ENCODE measurements around the gene PBXIP1. TPM values are rescaled to one million over a fixed set of nuclear protein-coding genes. Genes with fewer than 3 reads are reported as not detected.

PBXIP1 gene
- total and polyA plus RNA-seq, 7 donors: 8.3 to 251 (median 178) TPM

DNA sequence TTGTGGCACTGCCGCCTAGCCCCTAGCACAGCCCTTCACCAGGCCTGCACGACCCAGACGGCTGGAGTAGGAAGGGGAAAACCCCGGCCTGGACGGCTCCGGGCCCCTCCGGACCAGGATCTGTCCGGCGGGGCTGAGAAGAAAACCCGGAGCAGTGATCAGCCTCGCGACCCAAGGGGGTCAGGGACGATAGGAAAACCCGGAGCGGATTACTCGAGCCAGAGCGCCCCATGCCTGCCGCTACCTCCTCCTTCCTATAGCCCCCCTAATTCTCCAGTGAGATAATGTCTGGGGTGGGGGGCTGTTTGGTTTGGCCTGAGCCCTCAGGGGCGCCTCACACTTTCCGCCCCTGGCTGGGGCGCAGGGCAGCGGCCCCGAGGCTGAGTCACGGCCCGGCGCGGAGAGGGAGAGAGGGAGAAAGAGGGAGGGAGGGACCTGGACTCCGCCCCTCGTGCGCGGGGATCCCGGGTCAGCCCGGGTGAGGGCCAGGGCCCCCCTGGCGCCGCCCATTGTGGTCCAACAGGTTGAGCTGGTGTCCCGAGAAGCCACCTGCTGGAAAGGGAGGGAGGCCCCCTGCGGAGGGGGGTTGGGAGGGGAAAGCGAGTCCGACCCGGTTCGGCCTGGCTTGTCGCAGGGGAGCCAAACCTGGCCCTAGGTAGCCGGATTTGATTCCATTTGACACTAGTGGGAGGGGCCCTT is 45.0 kb upstream of the PBXIP1 start:
- Histone ChIP-seq H3K27ac (peak overlapping the region; percentile 96 to 99 (median 98)), H3K4me3 (peak overlapping the region; percentile 73 to 94 (median 81)), H3K27me3 (no peaks in the 10 kb centered on the region), H3K36me3 (no peaks in the 10 kb centered on the region), H3K4me1 (peaks cover 0 to 40% (median 38%) of the 10 kb centered on the region in 4 donors), H3K9me3 (no peaks in the 10 kb centered on the region)
- peak; percentile 95 for DNase-seq
- intact Hi-C loops (cut with DNase I): loop anchor here (2.0 to 5.0 kb wide), 2 partner anchors 51 to 64 kb away; partner anchors contain the start of genes ADAM15 and PMVK
- WGBS, 2 donors: 0% methylated on average over 43 of the region's 43 CpGs
- TF ChIP-seq, protein P1, sequence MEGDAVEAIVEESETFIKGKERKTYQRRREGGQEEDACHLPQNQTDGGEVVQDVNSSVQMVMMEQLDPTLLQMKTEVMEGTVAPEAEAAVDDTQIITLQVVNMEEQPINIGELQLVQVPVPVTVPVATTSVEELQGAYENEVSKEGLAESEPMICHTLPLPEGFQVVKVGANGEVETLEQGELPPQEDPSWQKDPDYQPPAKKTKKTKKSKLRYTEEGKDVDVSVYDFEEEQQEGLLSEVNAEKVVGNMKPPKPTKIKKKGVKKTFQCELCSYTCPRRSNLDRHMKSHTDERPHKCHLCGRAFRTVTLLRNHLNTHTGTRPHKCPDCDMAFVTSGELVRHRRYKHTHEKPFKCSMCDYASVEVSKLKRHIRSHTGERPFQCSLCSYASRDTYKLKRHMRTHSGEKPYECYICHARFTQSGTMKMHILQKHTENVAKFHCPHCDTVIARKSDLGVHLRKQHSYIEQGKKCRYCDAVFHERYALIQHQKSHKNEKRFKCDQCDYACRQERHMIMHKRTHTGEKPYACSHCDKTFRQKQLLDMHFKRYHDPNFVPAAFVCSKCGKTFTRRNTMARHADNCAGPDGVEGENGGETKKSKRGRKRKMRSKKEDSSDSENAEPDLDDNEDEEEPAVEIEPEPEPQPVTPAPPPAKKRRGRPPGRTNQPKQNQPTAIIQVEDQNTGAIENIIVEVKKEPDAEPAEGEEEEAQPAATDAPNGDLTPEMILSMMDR (IDR thresholded peaks at IDR 0.05): no peak
- TF ChIP-seq EP300 (IDR thresholded peaks at IDR 0.05) (peak in 1 of 4 donors; percentile 32), POLR2AphosphoS5 (IDR thresholded peaks at IDR 0.05) (peak; percentile 83 to 91 (median 88)), POLR2A (IDR thresholded peaks at IDR 0.05) (peak; percentile 67 to 88)

GRCh38 chr1:155000411-155000725 is 44.5 kb upstream of the PBXIP1 start:
- no peaks in the 10 kb centered on the region for H3K27me3 ChIP-seq
- H3K4me1 ChIP-seq: peaks cover 0 to 40% (median 35%) of the 10 kb centered on the region in 4 donors
- peak overlapping the region; percentile 73 to 94 (median 81) for H3K4me3 ChIP-seq
- intact Hi-C loops (cut with DNase I): loop anchor here (2.0 to 5.0 kb wide), 2 partner anchors 52 to 64 kb away; partner anchors contain the start of genes ADAM15 and PMVK
- no peaks in the 10 kb centered on the region for H3K36me3 ChIP-seq
- no peak for DNase-seq
- H3K9me3 ChIP-seq: no peaks in the 10 kb centered on the region
- WGBS, 2 donors: 1 to 2% methylated on average over 11 to 13 of the region's 13 CpGs
- H3K27ac ChIP-seq: peak overlapping the region; percentile 96 to 99 (median 98)
- TF ChIP-seq POLR2AphosphoS5 (IDR thresholded peaks at IDR 0.05): no peak
- no peak for TF ChIP-seq EP300 (IDR thresholded peaks at IDR 0.05)
- TF ChIP-seq, protein P1 (IDR thresholded peaks at IDR 0.05): no peak
- no peak for TF ChIP-seq POLR2A (IDR thresholded peaks at IDR 0.05)

DNA sequence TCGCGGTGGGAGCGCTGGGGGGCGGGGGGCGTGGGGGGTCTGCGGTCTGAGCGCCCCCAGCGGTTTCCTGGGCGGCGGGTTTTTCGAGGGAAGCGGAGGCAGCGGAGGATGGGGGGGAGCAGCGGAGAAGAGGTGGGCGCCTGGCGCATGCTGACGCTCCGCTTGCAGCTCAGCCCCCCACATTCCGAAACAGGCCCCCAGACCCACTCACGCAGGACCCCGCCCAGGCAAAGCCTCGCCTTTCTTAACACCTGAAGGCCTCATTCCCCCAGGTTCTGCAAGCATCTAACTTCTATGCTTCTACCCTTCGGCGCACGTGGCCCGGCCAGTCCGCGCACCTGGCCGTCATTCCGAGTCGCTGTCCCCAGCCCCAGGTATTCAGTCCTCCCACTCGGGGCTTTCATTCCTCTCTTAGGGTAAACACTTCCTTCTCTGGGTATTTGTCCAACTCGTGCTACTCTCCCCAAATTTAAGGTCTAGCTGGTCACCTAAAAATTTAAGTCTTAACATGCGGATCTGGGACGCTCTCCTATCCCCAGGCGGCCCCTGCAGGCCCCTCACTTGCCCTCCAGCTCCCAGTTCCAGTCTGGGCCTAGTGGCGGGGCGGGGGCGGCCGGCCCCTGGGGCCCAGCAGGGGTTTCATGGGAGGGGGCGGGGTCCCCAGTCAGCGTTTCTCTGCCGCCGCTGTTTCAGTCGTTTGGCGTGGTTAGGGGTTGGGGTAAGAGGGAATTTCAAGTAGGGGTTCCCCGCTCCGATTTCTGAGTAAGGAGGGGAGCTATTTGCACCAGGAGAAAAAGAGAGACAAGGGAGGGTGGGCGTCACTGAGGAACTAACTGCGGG is 43.9 kb upstream of the PBXIP1 start:
- H3K27ac ChIP-seq: peak overlapping the region; percentile 96 to 99 (median 98)
- intact Hi-C loops (cut with DNase I): loop anchor here (2.0 to 5.0 kb wide), 3 partner anchors 37 to 63 kb away; partner anchors contain the start of genes ADAM15, PMVK and PYGO2
- no peak for TF ChIP-seq POLR2A (IDR thresholded peaks at IDR 0.05)
- TF ChIP-seq, protein P1 (IDR thresholded peaks at IDR 0.05): no peak
- no peak for TF ChIP-seq EP300 (IDR thresholded peaks at IDR 0.05)
- TF ChIP-seq POLR2AphosphoS5 (IDR thresholded peaks at IDR 0.05): no peak
- no peak for DNase-seq
- no peaks in the 10 kb centered on the region for H3K36me3 ChIP-seq
- no peaks in the 10 kb centered on the region for H3K27me3 ChIP-seq
- H3K9me3 ChIP-seq: no peaks in the 10 kb centered on the region
- peak overlapping the region; percentile 73 to 94 (median 81) for H3K4me3 ChIP-seq
- WGBS, 2 donors: 3 to 11% methylated on average over 50 of the region's 50 CpGs
- peaks cover 0 to 35% (median 30%) of the 10 kb centered on the region in 4 donors for H3K4me1 ChIP-seq

DNA sequence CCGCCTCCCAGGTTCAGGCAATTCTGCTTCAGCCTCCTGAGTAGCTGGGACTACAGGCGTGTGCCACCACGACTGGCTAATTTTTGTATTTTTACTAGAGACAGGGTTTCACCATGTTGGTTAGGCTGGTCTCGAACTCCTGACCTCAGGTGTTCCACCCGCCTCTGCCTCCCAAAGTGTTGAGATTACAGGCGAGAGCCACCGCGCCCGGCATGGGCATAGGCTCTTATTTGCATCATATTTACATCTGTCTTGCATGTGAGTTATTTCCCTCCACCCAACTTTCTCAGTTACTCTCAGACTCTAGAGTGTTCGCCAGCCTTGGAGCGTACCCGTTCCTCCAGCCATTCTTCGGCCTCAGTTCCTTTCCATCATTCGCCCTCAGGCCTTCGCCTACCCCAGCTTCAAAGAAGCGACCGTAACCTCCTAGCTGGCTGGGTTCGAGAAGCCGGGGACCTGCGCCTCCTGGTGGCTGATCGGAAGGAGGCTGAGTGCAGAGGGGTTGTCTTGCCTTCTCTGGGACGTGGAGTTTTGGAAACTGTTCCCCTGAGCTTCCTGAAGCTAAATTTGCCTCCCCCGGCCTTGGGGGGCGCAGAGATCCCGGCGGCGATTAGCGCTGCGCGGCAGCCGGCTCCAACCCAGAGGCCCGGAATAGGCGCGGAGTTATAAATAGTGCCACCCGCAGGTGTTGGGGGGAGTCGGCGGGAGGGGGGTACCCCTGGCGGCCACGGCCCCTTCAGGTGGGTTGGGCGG is 43.1 kb upstream of the PBXIP1 start:
- Histone ChIP-seq H3K4me1 (peaks cover 0 to 27% (median 22%) of the 10 kb centered on the region in 4 donors), H3K27me3 (no peaks in the 10 kb centered on the region), H3K9me3 (no peaks in the 10 kb centered on the region), H3K27ac (peak overlapping the region; percentile 96 to 99 (median 98)), H3K4me3 (peak overlapping the region; percentile 73 to 94 (median 81)), H3K36me3 (no peaks in the 10 kb centered on the region)
- intact Hi-C loops (cut with DNase I): loop anchor here (5.0 kb wide), 1 partner anchor 37 kb away; the partner anchor contains the start of gene PYGO2
- WGBS, 2 donors: 10% methylated on average over 40 of the region's 40 CpGs
- peak; percentile 87 for DNase-seq
- TF ChIP-seq POLR2AphosphoS5 (IDR thresholded peaks at IDR 0.05) (peak in 2 of 4 donors; percentile 15 to 26), EP300 (IDR thresholded peaks at IDR 0.05) (no peak)
- TF ChIP-seq, protein P1 (IDR thresholded peaks at IDR 0.05): peak in 3 of 4 experiments; percentile 73 to 82 (median 78)
